Hepatocyte (in vitro differentiated cells): ENCODE results near the gene NPIPB6. TPM values are rescaled to one million over a fixed set of nuclear protein-coding genes. Genes with fewer than 3 reads are reported as not detected.

Experiments
- DNase-seq: peaks from one replicate; pipeline ENCODE4 v3.0.0-alpha.2; 2016; ENCODE audit warnings: low spot score
- H2AFZ ChIP-seq: fragments of 200-600 bp; sonication (generic); 2 replicates; pipeline ENCODE4 v1.6.0; 2016; ENCODE audit warnings: antibody characterized with exemption, mild to moderate bottlenecking
- H3K27ac ChIP-seq: fragments of 200-600 bp; sonication (generic); 2 replicates; pipeline ENCODE4 v1.5.1; 2016; ENCODE audit warnings: mild to moderate bottlenecking
- H3K27me3 ChIP-seq: fragments of 200-600 bp; sonication (generic); 2 replicates; pipeline ENCODE4 v1.6.1; 2016
- H3K36me3 ChIP-seq: fragments of 200-600 bp; sonication (generic); replicated peaks from 2 replicates; pipeline ENCODE4 v1.5.1; 2016; ENCODE audit warnings: low read depth; ENCODE audit not compliant: insufficient read depth
- H3K4me1 ChIP-seq: fragments of 200-600 bp; sonication (generic); 2 replicates; pipeline ENCODE4 v1.5.1; 2016; ENCODE audit warnings: mild to moderate bottlenecking, moderate library complexity; ENCODE audit not compliant: insufficient read depth
- H3K4me2 ChIP-seq: fragments of 200-600 bp; sonication (generic); 2 replicates; pipeline ENCODE4 v1.6.0; 2016
- H3K4me3 ChIP-seq: fragments of 200-600 bp; sonication (generic); 2 replicates; pipeline ENCODE4 v1.5.1; 2016; ENCODE audit warnings: mild to moderate bottlenecking
- H3K79me2 ChIP-seq: fragments of 200-600 bp; sonication (generic); 2 replicates; pipeline ENCODE4 v1.6.0; 2017; ENCODE audit warnings: mild to moderate bottlenecking
- H3K9me2 ChIP-seq: fragments of 200-600 bp; sonication (generic); replicated peaks from 2 replicates; pipeline ENCODE4 v1.6.0; 2017; ENCODE audit warnings: mild to moderate bottlenecking; ENCODE audit not compliant: insufficient read depth
- H3K9me3 ChIP-seq: fragments of 200-600 bp; sonication (generic); 2 replicates; pipeline ENCODE4 v1.5.1; 2016; ENCODE audit warnings: low read depth, mild to moderate bottlenecking
- H4K20me1 ChIP-seq: fragments of 200-600 bp; sonication (generic); 2 replicates; pipeline ENCODE4 v1.6.0; 2016; ENCODE audit warnings: mild to moderate bottlenecking; ENCODE audit not compliant: insufficient read depth, poor library complexity, severe bottlenecking
- EZH2 ChIP-seq: fragments of 200-600 bp; sonication (generic); IDR thresholded peaks from 2 replicates; pipeline ENCODE4 v1.6.1; 2016; ENCODE audit warnings: antibody characterized with exemption, mild to moderate bottlenecking, borderline replicate concordance
- EZH2phosphoT487 ChIP-seq: fragments of 200-600 bp; sonication (generic); IDR thresholded peaks from one replicate; pipeline ENCODE4 v1.6.1; 2018; ENCODE audit warnings: antibody characterized with exemption, mild to moderate bottlenecking, low read depth, moderate library complexity; ENCODE audit not compliant: unreplicated experiment, severe bottlenecking
- WGBS: methylation state at CpG from one replicate; pipeline ENCODE4 v1.1.6; 2016; ENCODE audit warnings: low lambda C conversion rate; ENCODE audit errors: missing lambda C conversion rate; 5-methylcytosine and 5-hydroxymethylcytosine counted together
- polyA plus RNA-seq: library from polyadenylated mRNA; unstranded; fragments of >200 nt; fragmentation: Nextera tagmentation; extraction: Ambion mirVana; gene quantifications from 2 replicates; pipeline ENCODE4 v1.2.1, GENCODE V29; 2016
- total RNA-seq: library from RNA; depleted of rRNA; stranded (reverse); fragments of >200 nt; gene quantifications from 2 replicates; pipeline ENCODE4 v1.2.3, GENCODE V29; 2014
- TF ChIP-seq, protein P1 (sequence below): fragments of 200-600 bp; sonication (generic); IDR thresholded peaks from 2 replicates; pipeline ENCODE4 v1.5.1; 2016; ENCODE audit warnings: antibody characterized with exemption, mild to moderate bottlenecking; ENCODE audit not compliant: poor library complexity

The NPIPB6 gene
- total and polyA plus RNA-seq, 2 experiments from 2014 or later: 1.9 to 2.0 TPM

DNA sequence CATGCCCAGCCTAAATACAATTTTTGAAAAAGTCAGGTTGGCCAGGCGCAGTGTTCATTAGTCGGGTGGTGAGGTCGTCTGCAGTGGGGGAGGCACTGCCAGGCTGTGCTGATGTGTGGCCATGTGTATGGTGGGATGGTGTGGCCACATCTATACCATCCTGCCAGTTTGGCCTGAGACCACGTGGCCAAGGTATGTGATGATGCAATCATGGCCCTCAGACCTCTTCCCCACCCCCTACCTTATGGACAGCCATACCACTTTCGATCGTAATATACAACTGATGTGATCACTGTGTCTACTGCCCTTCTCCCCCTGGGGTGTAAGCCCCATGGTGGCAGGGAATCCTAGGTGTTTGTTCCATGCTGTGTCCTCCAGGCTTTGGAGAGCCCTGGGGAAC, 47.3 kb downstream of the NPIPB6 start:
- H3K79me2 ChIP-seq: no peaks in the 10 kb centered on the region
- no peaks in the 10 kb centered on the region for H3K27me3 ChIP-seq
- no peak overlapping the region for H3K4me2 ChIP-seq
- no peak overlapping the region for H3K27ac ChIP-seq
- no peaks in the 10 kb centered on the region for H3K36me3 ChIP-seq
- no peak for TF ChIP-seq EZH2phosphoT487
- TF ChIP-seq, protein P1, sequence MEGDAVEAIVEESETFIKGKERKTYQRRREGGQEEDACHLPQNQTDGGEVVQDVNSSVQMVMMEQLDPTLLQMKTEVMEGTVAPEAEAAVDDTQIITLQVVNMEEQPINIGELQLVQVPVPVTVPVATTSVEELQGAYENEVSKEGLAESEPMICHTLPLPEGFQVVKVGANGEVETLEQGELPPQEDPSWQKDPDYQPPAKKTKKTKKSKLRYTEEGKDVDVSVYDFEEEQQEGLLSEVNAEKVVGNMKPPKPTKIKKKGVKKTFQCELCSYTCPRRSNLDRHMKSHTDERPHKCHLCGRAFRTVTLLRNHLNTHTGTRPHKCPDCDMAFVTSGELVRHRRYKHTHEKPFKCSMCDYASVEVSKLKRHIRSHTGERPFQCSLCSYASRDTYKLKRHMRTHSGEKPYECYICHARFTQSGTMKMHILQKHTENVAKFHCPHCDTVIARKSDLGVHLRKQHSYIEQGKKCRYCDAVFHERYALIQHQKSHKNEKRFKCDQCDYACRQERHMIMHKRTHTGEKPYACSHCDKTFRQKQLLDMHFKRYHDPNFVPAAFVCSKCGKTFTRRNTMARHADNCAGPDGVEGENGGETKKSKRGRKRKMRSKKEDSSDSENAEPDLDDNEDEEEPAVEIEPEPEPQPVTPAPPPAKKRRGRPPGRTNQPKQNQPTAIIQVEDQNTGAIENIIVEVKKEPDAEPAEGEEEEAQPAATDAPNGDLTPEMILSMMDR: no peak
- no peak for TF ChIP-seq EZH2
- no peaks in the 10 kb centered on the region for H3K4me1 ChIP-seq
- H4K20me1 ChIP-seq: no peaks in the 10 kb centered on the region
- no peaks in the 10 kb centered on the region for H3K9me3 ChIP-seq
- no peak overlapping the region for H3K4me3 ChIP-seq
- WGBS: 92% methylated on average over 6 of the region's 6 CpGs
- no peak for DNase-seq
- no peaks in the 10 kb centered on the region for H3K9me2 ChIP-seq
- no peak overlapping the region for H2AFZ ChIP-seq

DNA sequence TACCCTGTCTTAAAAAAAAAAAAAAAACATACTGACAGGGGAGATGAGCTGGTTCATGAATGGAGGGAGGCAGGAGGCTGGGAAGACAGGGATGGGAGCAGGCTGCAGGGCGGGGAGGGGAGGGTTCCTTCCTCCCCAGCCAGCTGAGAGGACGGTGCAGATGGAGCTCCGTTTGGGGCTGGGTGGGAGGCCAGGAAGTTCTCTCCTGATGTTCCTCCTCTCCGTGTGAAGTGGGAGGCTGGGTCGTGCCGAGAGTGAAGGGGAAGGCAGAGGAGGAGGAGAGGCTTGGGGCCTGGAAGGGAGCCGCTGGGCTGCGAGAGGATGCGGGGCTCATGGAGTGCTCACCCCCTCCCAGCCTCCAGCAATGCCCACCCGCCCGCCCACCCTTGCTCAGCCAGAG, 49.7 kb downstream of the NPIPB6 start:
- no peak for DNase-seq
- no peak overlapping the region for H3K27ac ChIP-seq
- no peak overlapping the region for H3K4me2 ChIP-seq
- no peaks in the 10 kb centered on the region for H3K36me3 ChIP-seq
- TF ChIP-seq, protein P1: no peak
- TF ChIP-seq EZH2phosphoT487 (no peak), EZH2 (no peak)
- no peaks in the 10 kb centered on the region for H3K9me2 ChIP-seq
- 80% methylated on average over 2 of the region's 11 CpGs for WGBS
- H3K4me1 ChIP-seq: no peaks in the 10 kb centered on the region
- no peaks in the 10 kb centered on the region for H3K27me3 ChIP-seq
- H3K4me3 ChIP-seq: no peak overlapping the region
- H4K20me1 ChIP-seq: no peaks in the 10 kb centered on the region
- H2AFZ ChIP-seq: no peak overlapping the region
- H3K9me3 ChIP-seq: no peaks in the 10 kb centered on the region
- no peaks in the 10 kb centered on the region for H3K79me2 ChIP-seq

DNA sequence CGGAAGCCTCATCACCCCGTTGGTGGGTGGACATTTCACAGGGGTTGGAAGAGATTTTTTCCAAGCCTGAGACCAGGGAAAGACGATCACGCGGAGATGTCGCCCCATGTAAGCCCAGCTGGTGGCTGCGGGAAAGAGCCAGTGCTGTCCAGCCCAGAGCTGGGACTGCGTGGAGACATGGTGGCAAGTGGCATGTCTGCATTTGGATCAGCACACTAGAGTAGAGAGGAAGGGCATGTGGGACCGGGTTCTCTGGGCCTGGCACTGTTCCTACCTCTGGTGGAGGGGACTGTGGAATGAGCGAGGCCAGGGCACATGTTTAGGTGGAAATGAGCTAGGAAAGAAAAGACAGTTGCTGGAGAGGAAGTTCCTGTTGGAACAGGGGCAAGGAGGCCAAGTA, 51.0 kb downstream of the NPIPB6 start:
- Histone ChIP-seq H2AFZ (no peak overlapping the region), H3K79me2 (no peaks in the 10 kb centered on the region), H3K36me3 (no peaks in the 10 kb centered on the region), H3K27me3 (no peaks in the 10 kb centered on the region), H3K9me2 (no peaks in the 10 kb centered on the region), H3K4me1 (no peaks in the 10 kb centered on the region), H4K20me1 (no peaks in the 10 kb centered on the region), H3K9me3 (no peaks in the 10 kb centered on the region), H3K27ac (no peak overlapping the region), H3K4me2 (no peak overlapping the region), H3K4me3 (no peak overlapping the region)
- 97% methylated on average over 10 of the region's 10 CpGs for WGBS
- TF ChIP-seq, protein P1: no peak
- TF ChIP-seq EZH2phosphoT487: no peak
- no peak for TF ChIP-seq EZH2
- no peak for DNase-seq

DNA sequence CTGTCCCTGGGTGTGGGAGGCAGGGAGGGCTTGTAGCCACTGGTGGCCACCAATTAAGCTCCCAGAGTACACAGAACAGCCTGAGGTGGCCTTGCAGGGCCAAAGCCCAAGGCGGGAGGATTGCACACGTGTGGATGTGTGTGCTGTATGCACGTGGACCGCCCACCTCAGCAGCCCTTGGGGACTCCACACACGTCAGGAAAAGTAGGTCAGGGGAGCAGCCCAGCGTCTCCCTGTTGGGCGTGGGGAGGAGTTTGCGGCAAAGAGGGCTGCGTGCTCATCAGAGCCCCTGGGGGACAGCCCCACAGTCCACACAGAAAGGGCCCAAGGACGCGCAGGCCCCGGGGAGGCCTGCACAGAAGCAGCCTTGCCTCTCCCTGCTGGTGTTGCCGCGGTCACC, 51.4 kb downstream of the NPIPB6 start:
- no peaks in the 10 kb centered on the region for H3K9me2 ChIP-seq
- no peak overlapping the region for H3K4me3 ChIP-seq
- DNase-seq: no peak
- H3K9me3 ChIP-seq: no peaks in the 10 kb centered on the region
- H2AFZ ChIP-seq: no peak overlapping the region
- H3K36me3 ChIP-seq: no peaks in the 10 kb centered on the region
- no peaks in the 10 kb centered on the region for H3K4me1 ChIP-seq
- H3K27ac ChIP-seq: no peak overlapping the region
- H3K79me2 ChIP-seq: no peaks in the 10 kb centered on the region
- H3K4me2 ChIP-seq: no peak overlapping the region
- H3K27me3 ChIP-seq: no peaks in the 10 kb centered on the region
- no peak for TF ChIP-seq EZH2
- no peak for TF ChIP-seq EZH2phosphoT487
- TF ChIP-seq, protein P1: no peak
- 92% methylated on average over 14 of the region's 14 CpGs for WGBS
- H4K20me1 ChIP-seq: no peaks in the 10 kb centered on the region
